COLO668 (cell line): ENCODE measurements around the gene SLIT1.

Source experiments
- DNase-seq: peaks from one replicate; lab custom pipeline; 2025; ENCODE audit not compliant: unreplicated experiment; lab: John Stamatoyannopoulos, UW

Gene SLIT1

GRCh38 chr10:97007417-97007816, 178.3 kb downstream of the SLIT1 start:
- peak; percentile 2 for DNase-seq

GRCh38 chr10:97006364-97006763, 179.4 kb downstream of the SLIT1 start:
- DNase-seq = no peak

DNA sequence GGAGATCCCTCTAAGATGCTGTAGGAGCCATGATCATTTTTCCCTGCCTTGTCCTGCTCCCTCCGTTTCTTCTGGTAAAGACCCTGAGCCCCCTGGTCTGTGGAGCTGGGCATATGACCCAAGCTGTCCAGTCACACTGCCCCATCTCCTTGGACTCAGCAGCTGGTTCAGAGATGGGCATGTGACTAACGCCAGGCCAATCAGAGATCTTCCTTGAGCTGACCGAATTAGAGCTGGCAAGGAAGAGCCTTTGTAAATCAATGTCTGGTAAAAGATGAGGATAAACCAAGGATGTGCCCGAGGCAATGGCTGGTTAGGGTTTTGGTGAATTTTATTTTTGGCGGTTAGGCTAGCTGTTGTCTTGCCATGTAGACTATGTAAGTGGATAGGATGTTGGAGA, 180.4 kb downstream of the SLIT1 start:
- DNase-seq = no peak

DNA sequence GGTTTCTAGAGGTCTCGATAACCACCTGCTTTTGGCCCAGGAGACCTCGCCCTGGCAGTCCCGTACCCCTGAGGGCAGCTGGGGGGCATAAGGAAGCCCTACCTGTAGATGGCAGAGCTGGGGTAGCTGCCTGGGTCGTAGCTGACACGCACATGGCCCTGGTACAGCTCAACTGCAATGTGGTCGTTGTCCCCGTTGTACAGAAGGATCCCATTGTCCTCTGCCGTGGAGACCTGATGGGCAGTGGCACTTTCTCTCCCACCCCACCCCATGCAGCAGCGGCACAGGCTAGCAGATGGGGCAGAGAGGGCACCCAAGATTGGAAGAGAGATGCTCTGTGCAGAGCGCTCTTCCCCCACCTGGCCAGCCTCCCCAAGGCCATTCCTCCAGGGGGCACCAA, 181.2 kb downstream of the SLIT1 start:
- DNase-seq = no peak

GRCh38 chr10:97003804-97004201, 182.0 kb downstream of the SLIT1 start:
- DNase-seq = peak; percentile 13

GRCh38 chr10:97003151-97003803, 182.5 kb downstream of the SLIT1 start:
- DNase-seq = no peak

DNA sequence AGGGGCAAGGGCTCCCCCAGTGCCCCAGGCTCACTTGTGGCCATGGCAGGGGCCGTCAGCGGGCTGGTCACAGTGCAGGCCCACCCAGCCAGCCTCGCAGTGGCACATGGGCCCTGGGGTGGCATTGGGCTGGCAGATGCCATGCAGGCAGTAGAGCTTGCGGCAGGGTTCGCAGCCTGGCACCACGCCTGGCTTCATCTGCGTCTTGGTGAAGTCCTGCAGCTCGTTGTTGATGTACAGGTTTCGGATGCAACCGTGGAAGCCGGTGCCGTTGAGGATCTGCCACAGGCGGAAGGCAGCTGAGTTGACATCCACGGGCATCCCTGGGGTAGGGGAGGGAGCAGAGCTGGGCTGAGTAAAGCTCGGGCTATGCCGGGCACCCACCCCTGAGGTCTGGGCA, 183.1 kb downstream of the SLIT1 start:
- no peak for DNase-seq

GRCh38 chr10:97001183-97001991, 184.4 kb downstream of the SLIT1 start:
- no peak for DNase-seq

GRCh38 chr10:97000487-97001182, 185.1 kb downstream of the SLIT1 start:
- DNase-seq = peak; percentile 19

DNA sequence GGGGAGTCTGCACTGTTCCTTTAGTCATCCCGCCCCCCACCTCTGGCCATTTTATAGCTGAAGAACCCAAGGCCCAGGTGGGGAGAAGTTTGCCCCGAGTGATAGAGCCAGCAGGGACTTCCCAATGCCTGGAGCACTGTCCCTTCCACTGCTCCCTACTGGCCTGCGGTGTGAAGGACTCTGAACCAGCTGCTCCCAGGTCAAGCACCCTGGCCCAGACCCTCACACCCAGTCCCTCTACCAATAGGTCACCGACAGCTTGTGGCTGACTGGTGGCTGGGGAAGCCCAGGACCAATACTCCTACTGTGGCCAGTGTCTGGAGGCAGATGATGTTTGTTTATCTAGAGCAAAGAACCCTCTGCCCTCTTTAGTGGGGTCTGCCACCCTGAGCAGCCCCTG, 185.8 kb downstream of the SLIT1 start:
- no peak for DNase-seq

DNA sequence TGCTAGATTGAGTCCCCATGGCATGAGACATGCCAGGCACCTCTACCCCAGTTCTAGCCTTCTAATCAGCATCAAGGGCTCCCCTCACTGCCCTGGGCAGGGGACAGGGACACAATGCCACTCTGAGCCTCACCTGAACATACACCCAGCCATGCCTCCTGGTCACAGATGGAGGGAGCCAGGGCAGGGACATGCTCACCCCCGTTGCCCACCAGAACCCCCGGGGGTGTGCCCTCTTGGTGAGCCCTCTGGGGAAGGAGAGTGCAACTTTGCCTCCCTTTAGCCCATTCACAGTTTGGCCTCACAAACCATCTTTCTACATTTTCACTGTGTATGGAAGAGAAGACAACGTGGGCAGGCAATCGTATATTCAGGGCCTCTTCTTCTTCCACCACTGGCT, 186.4 kb downstream of the SLIT1 start:
- DNase-seq = no peak

DNA sequence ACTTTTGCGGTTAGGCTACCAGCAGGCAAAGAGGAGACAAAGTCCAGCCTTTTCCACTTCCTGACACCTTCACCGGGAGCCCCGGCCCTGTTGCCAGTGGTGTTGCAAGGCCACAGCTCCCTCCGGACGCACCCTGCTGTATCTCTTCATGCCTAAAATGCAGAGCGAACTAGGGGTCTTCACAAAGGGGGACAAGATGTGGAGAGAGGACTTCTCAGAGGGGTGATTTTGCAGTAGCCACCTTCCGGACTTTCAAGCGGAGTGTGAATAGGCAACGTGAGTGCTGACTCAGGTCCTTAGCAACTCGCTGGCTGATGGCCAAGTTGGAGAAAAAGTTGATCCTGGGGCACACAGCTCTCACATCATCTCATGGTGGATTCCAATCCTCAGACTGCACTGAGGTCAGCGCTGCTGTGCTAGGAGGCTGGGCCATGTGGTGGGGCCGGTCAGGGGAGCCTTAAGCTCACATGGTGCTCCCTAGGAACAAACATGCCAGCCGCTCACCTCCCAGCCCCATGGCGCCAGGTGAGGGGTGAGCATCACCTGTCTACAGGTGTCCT, 187.3 kb downstream of the SLIT1 start:
- peak; percentile 71 for DNase-seq

- DNase-seq = no peak
Measured at GRCh38 chr10:96996275-96996965, 189.3 kb downstream of the SLIT1 start.

GRCh38 chr10:96995851-96996250, 189.9 kb downstream of the SLIT1 start:
- DNase-seq = no peak

DNA sequence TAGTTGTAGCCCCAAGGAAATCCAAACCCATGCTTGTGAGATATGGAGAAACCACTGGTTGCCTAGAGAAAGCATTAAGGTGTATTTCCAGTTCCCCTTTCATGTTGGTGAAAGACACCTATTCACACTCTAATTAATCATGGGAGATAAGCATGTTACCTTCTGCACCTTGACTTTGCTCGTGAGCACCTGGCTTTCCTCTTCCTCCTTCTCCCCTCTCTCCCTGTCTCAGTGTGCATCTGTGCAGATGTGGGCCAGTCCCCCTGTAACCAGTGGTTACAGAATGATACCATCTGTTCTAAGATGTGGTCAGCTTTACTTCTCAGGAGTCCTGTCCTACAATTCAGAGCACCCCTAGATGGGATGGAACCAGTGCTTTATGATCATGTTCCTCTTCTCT, 193.0 kb downstream of the SLIT1 start:
- DNase-seq = no peak

DNA sequence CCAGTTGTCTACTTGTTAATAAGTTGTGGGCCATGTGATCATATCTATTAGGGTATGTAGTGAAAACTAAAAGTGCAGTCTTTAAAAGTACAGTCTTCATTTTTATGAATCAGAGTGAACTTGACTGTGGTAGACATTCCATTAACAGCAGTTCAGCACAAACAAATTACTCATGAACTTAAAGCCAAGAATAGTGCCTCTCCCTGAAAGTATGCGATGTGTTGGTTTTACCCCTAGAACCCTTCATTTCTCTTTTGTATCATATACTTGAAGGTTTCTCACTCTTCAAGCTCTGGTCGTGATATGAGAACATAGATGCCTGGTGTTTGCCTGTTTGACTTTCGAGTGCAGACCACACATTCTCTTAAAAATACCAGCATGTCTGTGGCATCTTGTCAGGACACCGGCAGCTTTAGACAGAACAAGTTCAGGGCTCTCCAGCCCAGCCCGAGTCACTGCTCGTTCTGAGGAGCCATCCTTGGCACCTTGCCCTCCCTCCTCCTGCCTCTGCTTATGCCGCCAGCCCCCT, 194.4 kb downstream of the SLIT1 start:
- DNase-seq = no peak

DNA sequence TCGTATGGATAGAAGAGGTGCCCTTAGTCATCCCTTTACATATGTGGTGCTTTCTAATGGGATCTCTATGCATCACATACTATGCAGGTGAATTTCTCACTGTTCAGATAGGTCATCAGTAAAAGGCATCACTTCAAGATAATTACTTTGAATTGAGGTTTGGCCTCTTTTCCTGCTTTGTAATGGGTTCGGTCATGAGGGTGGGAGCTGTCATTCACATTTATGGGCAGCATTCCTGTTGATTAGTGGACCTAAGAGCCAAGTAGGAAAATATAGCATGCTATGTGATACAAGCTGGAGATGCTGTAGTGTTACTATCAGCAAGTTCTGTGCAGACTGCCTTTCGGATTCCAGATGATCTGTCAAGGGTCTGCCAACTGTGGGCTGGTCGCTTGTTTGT, 197.3 kb downstream of the SLIT1 start:
- no peak for DNase-seq

- no peak for DNase-seq
Measured at GRCh38 chr10:96987842-96988175, 197.9 kb downstream of the SLIT1 start.

DNA sequence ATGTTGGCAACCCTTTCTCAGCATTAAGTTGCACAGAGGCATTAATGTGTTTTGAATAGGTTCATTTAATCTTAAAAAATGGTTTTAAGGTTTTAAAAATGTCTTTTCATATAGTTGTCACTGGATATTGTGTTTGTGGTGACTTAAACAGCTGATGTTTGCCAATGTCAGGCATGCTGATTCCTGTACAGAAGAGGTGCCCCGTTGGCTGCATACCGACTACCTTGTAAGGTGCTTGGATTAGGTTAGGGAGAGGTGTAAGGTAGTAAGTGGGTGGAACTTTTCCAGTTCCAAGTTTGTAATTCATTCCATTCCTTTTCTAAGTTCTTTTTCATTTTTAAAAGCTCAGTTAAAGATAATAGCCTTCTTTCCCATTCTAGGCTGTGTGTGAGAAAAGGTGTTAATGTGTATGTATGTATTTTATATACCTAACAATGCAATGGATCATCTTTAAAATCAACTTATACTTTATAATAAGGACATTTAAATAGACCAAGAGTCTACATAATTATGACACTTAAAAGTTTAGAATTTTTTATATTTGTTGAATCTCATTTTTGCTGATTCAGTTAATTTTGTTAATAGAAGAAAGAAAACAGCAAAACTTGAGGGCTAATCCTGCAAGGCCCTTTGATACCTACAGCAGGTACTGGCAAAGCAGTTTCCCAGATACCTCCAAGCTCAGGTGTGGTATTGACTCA, 198.5 kb downstream of the SLIT1 start:
- no peak for DNase-seq

GRCh38 chr10:96986200-96986856, 199.4 kb downstream of the SLIT1 start:
- DNase-seq = no peak
